SK-N-SH (cell line): ENCODE results near the gene FAM83E.

Experiments used
- EZH2phosphoT487 ChIP-seq: fragments of 200-600 bp; sonication (generic); IDR thresholded peaks from 2 replicates; pipeline ENCODE4 v1.6.1; 2017; ENCODE audit warnings: low read depth, mixed run types, mild to moderate bottlenecking, antibody characterized with exemption, moderate library complexity, borderline replicate concordance
- POLR2AphosphoS5 ChIP-seq: IDR thresholded peaks from 2 replicates; pipeline ENCODE4 v1.6.1; 2012; ENCODE audit warnings: low read depth, low read length
- YY1 ChIP-seq: IDR thresholded peaks from 2 replicates; pipeline ENCODE4 v1.4.0; 2012; ENCODE audit warnings: low read depth, mild to moderate bottlenecking
- TF ChIP-seq, protein P1 (sequence below): fragments of 150-350 bp; IDR thresholded peaks from 2 replicates; pipeline ENCODE4 v1.6.1; 2017; ENCODE audit warnings: antibody characterized with exemption, low read length, low read depth, borderline replicate concordance
- TF ChIP-seq, protein P2 (sequence below): IDR thresholded peaks from 2 replicates; pipeline ENCODE4 v1.6.1; 2012; ENCODE audit warnings: mild to moderate bottlenecking, low read depth, low read length, moderate library complexity

DNA sequence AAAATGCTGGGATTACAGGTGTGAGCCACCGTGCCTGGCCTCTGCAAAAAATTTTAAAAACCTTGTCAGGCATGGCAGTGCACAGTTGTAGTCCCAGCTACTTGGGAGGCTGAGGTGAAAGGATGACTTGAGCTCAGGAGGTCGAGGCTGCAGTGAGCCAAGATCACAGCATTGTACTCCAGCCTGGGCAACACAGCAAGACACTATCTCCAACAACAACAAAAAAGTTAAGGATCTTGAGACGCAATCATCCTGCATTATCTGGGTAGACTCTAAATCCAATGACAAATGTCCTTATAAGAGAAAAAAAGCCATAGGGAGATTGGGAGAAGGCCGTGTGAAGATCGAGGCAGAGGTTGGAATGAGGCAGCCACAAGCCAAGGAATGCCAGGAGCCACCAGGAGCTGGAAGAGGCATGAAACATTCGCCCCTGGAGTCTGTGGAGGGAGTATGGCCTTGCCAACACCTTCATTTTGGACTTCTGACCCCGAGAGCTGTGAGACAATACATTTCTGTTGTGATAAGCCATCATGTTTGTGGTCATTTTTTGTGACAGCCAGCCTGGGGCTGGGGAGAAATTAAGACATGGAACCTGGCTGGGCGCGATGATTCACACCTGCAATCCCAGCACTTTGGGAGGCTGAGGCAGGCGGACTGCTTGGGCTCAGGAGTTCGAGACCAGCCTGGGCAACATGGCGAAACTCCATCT is 36.3 kb upstream of the FAM83E start:
- TF ChIP-seq YY1 = no peak
- TF ChIP-seq, protein P1, sequence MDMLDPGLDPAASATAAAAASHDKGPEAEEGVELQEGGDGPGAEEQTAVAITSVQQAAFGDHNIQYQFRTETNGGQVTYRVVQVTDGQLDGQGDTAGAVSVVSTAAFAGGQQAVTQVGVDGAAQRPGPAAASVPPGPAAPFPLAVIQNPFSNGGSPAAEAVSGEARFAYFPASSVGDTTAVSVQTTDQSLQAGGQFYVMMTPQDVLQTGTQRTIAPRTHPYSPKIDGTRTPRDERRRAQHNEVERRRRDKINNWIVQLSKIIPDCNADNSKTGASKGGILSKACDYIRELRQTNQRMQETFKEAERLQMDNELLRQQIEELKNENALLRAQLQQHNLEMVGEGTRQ = no peak
- TF ChIP-seq, protein P2, sequence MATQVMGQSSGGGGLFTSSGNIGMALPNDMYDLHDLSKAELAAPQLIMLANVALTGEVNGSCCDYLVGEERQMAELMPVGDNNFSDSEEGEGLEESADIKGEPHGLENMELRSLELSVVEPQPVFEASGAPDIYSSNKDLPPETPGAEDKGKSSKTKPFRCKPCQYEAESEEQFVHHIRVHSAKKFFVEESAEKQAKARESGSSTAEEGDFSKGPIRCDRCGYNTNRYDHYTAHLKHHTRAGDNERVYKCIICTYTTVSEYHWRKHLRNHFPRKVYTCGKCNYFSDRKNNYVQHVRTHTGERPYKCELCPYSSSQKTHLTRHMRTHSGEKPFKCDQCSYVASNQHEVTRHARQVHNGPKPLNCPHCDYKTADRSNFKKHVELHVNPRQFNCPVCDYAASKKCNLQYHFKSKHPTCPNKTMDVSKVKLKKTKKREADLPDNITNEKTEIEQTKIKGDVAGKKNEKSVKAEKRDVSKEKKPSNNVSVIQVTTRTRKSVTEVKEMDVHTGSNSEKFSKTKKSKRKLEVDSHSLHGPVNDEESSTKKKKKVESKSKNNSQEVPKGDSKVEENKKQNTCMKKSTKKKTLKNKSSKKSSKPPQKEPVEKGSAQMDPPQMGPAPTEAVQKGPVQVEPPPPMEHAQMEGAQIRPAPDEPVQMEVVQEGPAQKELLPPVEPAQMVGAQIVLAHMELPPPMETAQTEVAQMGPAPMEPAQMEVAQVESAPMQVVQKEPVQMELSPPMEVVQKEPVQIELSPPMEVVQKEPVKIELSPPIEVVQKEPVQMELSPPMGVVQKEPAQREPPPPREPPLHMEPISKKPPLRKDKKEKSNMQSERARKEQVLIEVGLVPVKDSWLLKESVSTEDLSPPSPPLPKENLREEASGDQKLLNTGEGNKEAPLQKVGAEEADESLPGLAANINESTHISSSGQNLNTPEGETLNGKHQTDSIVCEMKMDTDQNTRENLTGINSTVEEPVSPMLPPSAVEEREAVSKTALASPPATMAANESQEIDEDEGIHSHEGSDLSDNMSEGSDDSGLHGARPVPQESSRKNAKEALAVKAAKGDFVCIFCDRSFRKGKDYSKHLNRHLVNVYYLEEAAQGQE = no peak
- TF ChIP-seq POLR2AphosphoS5 = no peak
- TF ChIP-seq EZH2phosphoT487 = no peak
